ENCODE data around the gene ROR2.

ROR2 gene

GRCh38 chr9:91840469-91840868 is 109.6 kb downstream of the ROR2 start:
- DNase-seq: no peak

- DNase-seq: no peak
Measured at GRCh38 chr9:91839926-91840465, 110.0 kb downstream of the ROR2 start.

GRCh38 chr9:91837981-91838731 is 111.9 kb downstream of the ROR2 start:
- DNase-seq: peak; percentile 6

- DNase-seq: no peak
Measured at GRCh38 chr9:91836515-91836914, 113.5 kb downstream of the ROR2 start.

- no peak for DNase-seq
Measured at GRCh38 chr9:91835632-91836031, 114.4 kb downstream of the ROR2 start.

- DNase-seq: no peak
Measured at GRCh38 chr9:91835216-91835615, 114.8 kb downstream of the ROR2 start.

GRCh38 chr9:91834740-91835139 is 115.3 kb downstream of the ROR2 start:
- DNase-seq: no peak

- DNase-seq: no peak
Measured at GRCh38 chr9:91833878-91834255, 116.2 kb downstream of the ROR2 start.

GRCh38 chr9:91833096-91833877 is 116.7 kb downstream of the ROR2 start:
- DNase-seq: no peak

GRCh38 chr9:91832322-91832721 is 117.7 kb downstream of the ROR2 start:
- no peak for DNase-seq

GRCh38 chr9:91825866-91826265 is 124.2 kb downstream of the ROR2 start:
- DNase-seq: no peak

GRCh38 chr9:91825422-91825821 is 124.6 kb downstream of the ROR2 start:
- DNase-seq: no peak

GRCh38 chr9:91824601-91825305 is 125.3 kb downstream of the ROR2 start:
- DNase-seq: no peak

- DNase-seq: no peak
Measured at GRCh38 chr9:91824151-91824550, 125.9 kb downstream of the ROR2 start.

- DNase-seq: no peak
Measured at GRCh38 chr9:91820949-91821880, 128.8 kb downstream of the ROR2 start.

GRCh38 chr9:91820126-91820750 is 129.8 kb downstream of the ROR2 start:
- no peak for DNase-seq

- DNase-seq: no peak
Measured at GRCh38 chr9:91818647-91819403, 131.2 kb downstream of the ROR2 start.

- no peak for DNase-seq
Measured at GRCh38 chr9:91818225-91818585, 131.8 kb downstream of the ROR2 start.

- DNase-seq: no peak
Measured at GRCh38 chr9:91817493-91818224, 132.4 kb downstream of the ROR2 start.

GRCh38 chr9:91817106-91817492 is 132.9 kb downstream of the ROR2 start:
- DNase-seq: no peak
